Natural killer cell (primary cell): ENCODE data around the gene IQCM. TPM values are rescaled to one million over a fixed set of nuclear protein-coding genes. Genes with fewer than 3 reads are reported as not detected.

ENCODE experiments used
- ATAC-seq, 3 donors: fragments of 150-1000 bp in 2 of 3; fragments of 200-7000 bp in 1 of 3; cut with Tn5 transposase; 1 replicate in 1 of 3; 2 replicates in 2 of 3; pipeline ENCODE4 v1.10.0; 2021; ENCODE audit warnings: mild to moderate bottlenecking in 2 of 3, moderate library complexity in 2 of 3
- DNase-seq, 2 donors: peaks; one replicate each; pipeline versions ENCODE4 v3.0.0 to v3.0.0-alpha.2; 2013 to 2021; ENCODE audit warnings: mixed read lengths in 1 of 2
- H3K27ac ChIP-seq: one replicate; pipeline ENCODE4 v1.5.1; 2013; ENCODE audit warnings: mild to moderate bottlenecking, low read length
- H3K27me3 ChIP-seq: one replicate; pipeline ENCODE4 v1.6.1; 2013; ENCODE audit warnings: low read length; ENCODE audit not compliant: control insufficient read depth, insufficient read depth
- H3K36me3 ChIP-seq: one replicate; pipeline ENCODE4 v1.6.1; 2013; ENCODE audit warnings: low read length; ENCODE audit not compliant: control insufficient read depth, insufficient read depth
- H3K4me1 ChIP-seq: one replicate; pipeline ENCODE4 v1.6.1; 2013; ENCODE audit warnings: low read length; ENCODE audit not compliant: control insufficient read depth, insufficient read depth
- H3K4me3 ChIP-seq: one replicate; pipeline ENCODE4 v1.5.1; 2013; ENCODE audit warnings: low read length
- H3K9me3 ChIP-seq: one replicate; pipeline ENCODE4 v1.6.1; 2013; ENCODE audit warnings: low read length; ENCODE audit not compliant: control insufficient read depth, insufficient read depth
- H3K27ac Mint-ChIP-seq, 2 donors: one replicate each; pipeline ENCODE4 v1.8.0; 2022; ENCODE audit warnings: mild to moderate bottlenecking in 2 of 2, mixed read lengths in 2 of 2, moderate library complexity in 1 of 2
- H3K27me3 Mint-ChIP-seq, 2 donors: one replicate each; pipeline ENCODE4 v1.8.0; 2022; ENCODE audit warnings: low read depth in 2 of 2, mixed read lengths in 2 of 2
- H3K36me3 Mint-ChIP-seq: one replicate; pipeline ENCODE4 v1.8.0; 2022; ENCODE audit warnings: mixed read lengths
- H3K4me1 Mint-ChIP-seq, 2 donors: one replicate each; pipeline ENCODE4 v1.8.0; 2022; ENCODE audit warnings: mixed read lengths in 2 of 2
- H3K4me3 Mint-ChIP-seq: one replicate; pipeline ENCODE4 v1.8.0; 2022; ENCODE audit warnings: mild to moderate bottlenecking, moderate library complexity, mixed read lengths
- H3K9me3 Mint-ChIP-seq, 2 donors: one replicate each; pipeline ENCODE4 v1.8.0; 2022; ENCODE audit warnings: mixed read lengths in 2 of 2
- WGBS: methylation state at CpG from one replicate; pipeline ENCODE4 v1.1.7; 2013; ENCODE audit warnings: missing lambda C conversion rate; ENCODE audit not compliant: insufficient coverage; 5-methylcytosine and 5-hydroxymethylcytosine counted together
- intact Hi-C: fragments of 100-400 bp; cut with micrococcal nuclease; formaldehyde crosslinking; loops from one replicate; pipeline ENCODE4 v1.14.2; 2022
- total RNA-seq, 4 donors: library from RNA; stranded (reverse); fragments of 120-200 nt in 1 of 4; gene quantifications; one replicate each; pipeline versions ENCODE4 v1.2.3 to v1.2.4, GENCODE V29; 2013 to 2022
- TF ChIP-seq, protein P1 (sequence below): fragments of 200-600 bp; IDR thresholded peaks from one replicate; pipeline ENCODE4 v1.8.0; 2022; ENCODE audit warnings: antibody characterized with exemption

The IQCM gene
- total RNA-seq, 3 donors from 2014 or later (not counting 1 experiment from before 2014, with no cell fraction given) = not detected

DNA sequence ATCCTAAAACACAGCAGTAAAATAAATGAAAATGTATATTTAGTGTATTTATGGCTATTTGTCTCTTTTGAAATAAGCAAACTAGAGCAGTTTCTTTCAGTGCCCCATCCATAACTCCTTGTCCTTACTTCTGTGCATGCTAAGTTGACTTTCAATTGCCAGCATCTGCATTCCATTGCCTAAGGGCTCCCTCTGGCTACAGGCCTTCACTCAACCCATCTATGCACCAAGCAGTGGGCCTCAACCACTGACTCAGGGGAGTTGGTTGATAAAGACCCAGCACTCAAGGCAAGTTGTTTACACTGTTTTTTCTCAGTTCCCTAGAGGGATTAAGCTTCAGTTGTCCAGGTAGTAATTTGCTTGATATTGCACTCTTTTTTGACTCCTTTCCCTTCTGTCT lies 265.7 kb downstream of the IQCM start:
- no peak overlapping the region for H3K27ac Mint-ChIP-seq
- no peaks in the 10 kb centered on the region for H3K27me3 ChIP-seq
- intact Hi-C loops = no loop called here
- H3K9me3 ChIP-seq = no peaks in the 10 kb centered on the region
- peaks cover 8 to 16% of the 10 kb centered on the region in 2 donors for H3K9me3 Mint-ChIP-seq
- no peaks in the 10 kb centered on the region for H3K27me3 Mint-ChIP-seq
- TF ChIP-seq, protein P1, sequence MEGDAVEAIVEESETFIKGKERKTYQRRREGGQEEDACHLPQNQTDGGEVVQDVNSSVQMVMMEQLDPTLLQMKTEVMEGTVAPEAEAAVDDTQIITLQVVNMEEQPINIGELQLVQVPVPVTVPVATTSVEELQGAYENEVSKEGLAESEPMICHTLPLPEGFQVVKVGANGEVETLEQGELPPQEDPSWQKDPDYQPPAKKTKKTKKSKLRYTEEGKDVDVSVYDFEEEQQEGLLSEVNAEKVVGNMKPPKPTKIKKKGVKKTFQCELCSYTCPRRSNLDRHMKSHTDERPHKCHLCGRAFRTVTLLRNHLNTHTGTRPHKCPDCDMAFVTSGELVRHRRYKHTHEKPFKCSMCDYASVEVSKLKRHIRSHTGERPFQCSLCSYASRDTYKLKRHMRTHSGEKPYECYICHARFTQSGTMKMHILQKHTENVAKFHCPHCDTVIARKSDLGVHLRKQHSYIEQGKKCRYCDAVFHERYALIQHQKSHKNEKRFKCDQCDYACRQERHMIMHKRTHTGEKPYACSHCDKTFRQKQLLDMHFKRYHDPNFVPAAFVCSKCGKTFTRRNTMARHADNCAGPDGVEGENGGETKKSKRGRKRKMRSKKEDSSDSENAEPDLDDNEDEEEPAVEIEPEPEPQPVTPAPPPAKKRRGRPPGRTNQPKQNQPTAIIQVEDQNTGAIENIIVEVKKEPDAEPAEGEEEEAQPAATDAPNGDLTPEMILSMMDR = no peak
- no peaks in the 10 kb centered on the region for H3K4me1 ChIP-seq
- no peak overlapping the region for H3K27ac ChIP-seq
- H3K36me3 Mint-ChIP-seq = no peaks in the 10 kb centered on the region
- H3K36me3 ChIP-seq = no peaks in the 10 kb centered on the region
- no peak overlapping the region for H3K4me3 ChIP-seq
- ATAC-seq (no peak), DNase-seq (no peak)
- no peak overlapping the region for H3K4me3 Mint-ChIP-seq
- H3K4me1 Mint-ChIP-seq = no peaks in the 10 kb centered on the region

GRCh38 chr4:149534779-149535178 lies 280.9 kb downstream of the IQCM start:
- ATAC-seq (no peak), DNase-seq (no peak)
- TF ChIP-seq, protein P1 = no peak
- Mint-ChIP-seq H3K9me3 (peaks cover 17 to 32% of the 10 kb centered on the region in 2 donors), H3K4me3 (no peak overlapping the region), H3K27ac (no peak overlapping the region), H3K27me3 (no peaks in the 10 kb centered on the region), H3K36me3 (peaks cover 9% of the 10 kb centered on the region), H3K4me1 (no peaks in the 10 kb centered on the region)
- intact Hi-C loops = no loop called here
- peaks cover 4% of the 10 kb centered on the region for H3K9me3 ChIP-seq
- H3K4me3 ChIP-seq = no peak overlapping the region
- H3K36me3 ChIP-seq = no peaks in the 10 kb centered on the region
- 100% methylated on average over 2 of the region's 2 CpGs for WGBS
- no peaks in the 10 kb centered on the region for H3K4me1 ChIP-seq
- H3K27me3 ChIP-seq = no peaks in the 10 kb centered on the region
- H3K27ac ChIP-seq = no peak overlapping the region

DNA sequence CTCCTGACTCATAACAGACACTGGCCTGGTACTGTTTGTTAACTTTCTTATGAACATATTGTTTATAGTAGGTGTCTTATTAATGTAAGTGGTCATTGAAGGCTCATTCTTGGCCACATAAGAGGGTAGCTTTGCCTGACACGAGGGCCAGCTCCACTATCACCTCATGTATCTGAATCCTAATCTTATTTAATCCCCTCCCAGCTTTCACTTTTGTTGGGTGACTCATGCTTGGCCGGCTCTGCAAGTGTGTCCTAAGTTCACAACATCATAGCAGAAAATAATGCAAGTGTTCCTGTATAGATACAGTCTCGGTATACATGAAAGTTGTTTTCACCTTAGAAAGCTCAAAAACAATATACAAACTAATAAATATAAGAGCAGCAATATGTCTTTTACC lies 283.8 kb downstream of the IQCM start:
- Mint-ChIP-seq H3K36me3 (no peaks in the 10 kb centered on the region), H3K9me3 (peaks cover 16 to 24% of the 10 kb centered on the region in 2 donors), H3K27ac (no peak overlapping the region), H3K4me1 (no peaks in the 10 kb centered on the region), H3K4me3 (no peak overlapping the region), H3K27me3 (no peaks in the 10 kb centered on the region)
- intact Hi-C loops = no loop called here
- ATAC-seq (no peak), DNase-seq (no peak)
- no peaks in the 10 kb centered on the region for H3K27me3 ChIP-seq
- no peaks in the 10 kb centered on the region for H3K4me1 ChIP-seq
- TF ChIP-seq, protein P1 = no peak
- no peak overlapping the region for H3K4me3 ChIP-seq
- no peaks in the 10 kb centered on the region for H3K36me3 ChIP-seq
- 82% methylated on average over 2 of the region's 3 CpGs for WGBS
- H3K27ac ChIP-seq = no peak overlapping the region
- peaks cover 4% of the 10 kb centered on the region for H3K9me3 ChIP-seq

GRCh38 chr4:149523039-149523438 lies 292.6 kb downstream of the IQCM start:
- H3K4me1 Mint-ChIP-seq = no peaks in the 10 kb centered on the region
- no peaks in the 10 kb centered on the region for H3K36me3 Mint-ChIP-seq
- Histone ChIP-seq H3K9me3 (no peaks in the 10 kb centered on the region), H3K4me3 (no peak overlapping the region), H3K4me1 (no peaks in the 10 kb centered on the region), H3K36me3 (no peaks in the 10 kb centered on the region), H3K27me3 (no peaks in the 10 kb centered on the region), H3K27ac (no peak overlapping the region)
- H3K4me3 Mint-ChIP-seq = no peak overlapping the region
- ATAC-seq (no peak), DNase-seq (no peak)
- H3K27ac Mint-ChIP-seq = no peak overlapping the region
- no peaks in the 10 kb centered on the region for H3K27me3 Mint-ChIP-seq
- TF ChIP-seq, protein P1 = no peak
- intact Hi-C loops = no loop called here
- 68% methylated on average over 2 of the region's 2 CpGs for WGBS
- peaks cover 18 to 24% of the 10 kb centered on the region in 2 donors for H3K9me3 Mint-ChIP-seq
